UCSD-AML1 (cell line): ENCODE measurements around the gene XDH.
A peak's percentile ranks its signal among the peaks of the same experiment; 100 is the strongest.

Experiments used
- DNase-seq: peaks from one replicate; lab custom pipeline; 2025; ENCODE audit not compliant: unreplicated experiment; lab: John Stamatoyannopoulos, UW

XDH gene

DNA sequence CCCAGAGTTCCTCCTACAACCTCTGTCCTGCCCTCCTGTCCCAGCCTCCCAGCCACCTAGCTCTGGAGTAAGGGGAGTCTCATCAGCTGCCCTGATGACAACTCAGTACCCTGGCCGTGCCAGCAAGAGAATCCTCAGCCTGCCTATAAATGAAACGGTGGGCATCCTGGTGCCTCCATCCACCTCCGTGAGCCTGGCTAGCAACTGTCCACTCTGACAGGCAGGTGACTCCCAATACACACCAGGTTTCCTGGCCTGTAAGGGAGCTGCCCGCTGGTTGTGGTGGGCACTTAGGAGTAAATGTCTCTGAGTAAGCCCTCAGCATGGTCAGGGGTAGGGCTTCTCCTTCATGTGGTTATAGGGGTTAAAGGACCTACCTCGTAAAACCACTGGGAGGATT, 81.5 kb downstream of the XDH start:
- DNase-seq = no peak

GRCh38 chr2:31332521-31332920, 82.0 kb downstream of the XDH start:
- no peak for DNase-seq

DNA sequence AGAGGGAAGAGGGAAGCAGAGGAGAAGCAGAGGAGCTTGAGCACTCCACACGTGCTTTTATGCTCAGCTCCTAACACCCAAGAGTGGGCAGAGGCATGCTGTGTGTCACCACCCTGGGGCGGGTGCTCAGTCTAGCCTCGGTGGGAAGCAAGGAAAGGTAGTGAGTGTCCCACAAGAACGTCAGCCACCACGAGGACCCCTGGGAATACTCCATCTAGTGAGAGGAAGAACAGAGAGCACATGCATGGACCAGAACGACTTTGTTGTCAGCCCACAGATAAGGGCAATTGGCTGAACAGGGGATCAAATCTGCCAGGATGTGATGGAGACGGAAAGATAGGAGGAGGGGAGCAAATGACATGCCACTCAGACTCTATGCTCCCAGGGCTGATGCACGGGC, 83.4 kb downstream of the XDH start:
- no peak for DNase-seq

- no peak for DNase-seq
Measured at GRCh38 chr2:31329081-31329625, 85.4 kb downstream of the XDH start.

- DNase-seq = no peak
Measured at GRCh38 chr2:31328026-31328425, 86.5 kb downstream of the XDH start.

DNA sequence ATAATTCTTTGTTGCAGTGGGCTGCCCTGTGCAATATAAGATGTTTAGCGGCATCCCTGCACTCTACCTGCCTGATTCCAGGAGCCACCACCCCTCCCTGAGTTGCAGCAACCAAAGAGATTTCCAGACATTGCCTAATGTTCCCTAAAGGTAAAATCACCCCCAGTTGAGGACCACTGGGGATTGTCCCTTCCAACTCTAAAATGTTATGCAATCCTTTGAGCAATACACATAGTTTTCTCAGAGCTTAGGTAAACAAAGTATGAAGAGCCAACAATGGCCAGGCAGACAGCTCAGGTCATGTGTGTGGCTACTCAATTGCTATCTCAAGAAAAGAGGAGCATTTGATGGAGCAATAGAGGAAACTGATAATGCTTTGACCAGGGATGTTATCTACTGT, 87.0 kb downstream of the XDH start:
- no peak for DNase-seq

GRCh38 chr2:31324016-31324633, 90.4 kb downstream of the XDH start:
- DNase-seq = no peak

DNA sequence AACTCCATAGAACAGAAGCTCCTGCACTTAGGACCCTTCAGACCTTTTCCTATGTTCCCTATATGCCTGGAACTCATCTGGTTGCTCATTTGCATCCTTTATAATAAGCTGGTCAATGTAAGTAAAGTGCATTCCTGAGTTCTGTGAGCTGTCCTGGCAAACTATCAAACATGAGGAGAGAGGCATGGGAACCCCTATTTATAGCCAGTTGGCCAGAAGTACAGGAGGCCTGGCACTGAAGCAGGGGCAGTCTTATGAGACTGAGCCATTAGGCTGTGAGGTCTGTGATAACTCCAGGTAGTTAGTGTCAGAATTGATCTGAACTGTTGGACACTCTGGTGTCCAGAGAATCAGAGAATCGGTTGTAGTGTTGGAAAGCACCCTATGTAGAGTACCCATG, 92.2 kb downstream of the XDH start:
- DNase-seq = no peak

DNA sequence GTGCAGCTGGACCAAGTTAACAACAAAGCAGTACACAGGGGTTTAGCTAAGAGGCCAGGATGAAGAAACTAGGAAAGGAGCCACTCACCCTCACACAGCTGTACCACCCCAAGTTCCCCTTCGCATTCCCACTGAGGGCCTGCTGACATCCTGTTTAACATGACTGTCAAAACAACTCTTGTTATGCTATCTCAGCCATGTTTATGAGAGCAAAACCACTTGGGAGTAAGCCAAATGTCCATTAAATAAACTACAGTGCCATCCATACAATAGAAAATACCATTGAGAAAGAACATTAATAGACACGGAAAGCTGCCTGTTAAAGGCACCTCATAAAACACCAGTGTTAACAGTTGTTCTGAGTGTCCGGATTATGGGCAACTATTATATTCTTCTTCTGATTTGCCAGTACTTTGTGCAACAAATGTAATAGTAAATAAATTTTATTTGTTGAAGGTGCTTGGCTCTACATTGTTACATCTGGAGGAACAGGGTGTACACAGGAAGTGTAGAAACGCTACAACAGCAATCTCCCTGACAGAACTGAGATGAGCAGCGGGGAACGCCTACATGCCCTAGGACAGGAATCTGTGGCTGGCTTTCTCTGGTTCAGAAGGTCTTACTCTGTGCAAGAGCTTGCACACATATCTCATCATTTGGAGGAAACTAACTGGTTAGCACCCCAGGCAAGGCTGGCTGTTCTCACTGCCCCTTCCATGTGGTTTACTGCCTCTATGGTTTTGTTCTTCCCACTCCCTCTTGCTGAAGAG, 95.0 kb downstream of the XDH start:
- peak; percentile 19 for DNase-seq

- peak; percentile 57 for DNase-seq
Measured at GRCh38 chr2:31318361-31319336, 95.9 kb downstream of the XDH start.

GRCh38 chr2:31317396-31317795, 97.1 kb downstream of the XDH start:
- DNase-seq = no peak

DNA sequence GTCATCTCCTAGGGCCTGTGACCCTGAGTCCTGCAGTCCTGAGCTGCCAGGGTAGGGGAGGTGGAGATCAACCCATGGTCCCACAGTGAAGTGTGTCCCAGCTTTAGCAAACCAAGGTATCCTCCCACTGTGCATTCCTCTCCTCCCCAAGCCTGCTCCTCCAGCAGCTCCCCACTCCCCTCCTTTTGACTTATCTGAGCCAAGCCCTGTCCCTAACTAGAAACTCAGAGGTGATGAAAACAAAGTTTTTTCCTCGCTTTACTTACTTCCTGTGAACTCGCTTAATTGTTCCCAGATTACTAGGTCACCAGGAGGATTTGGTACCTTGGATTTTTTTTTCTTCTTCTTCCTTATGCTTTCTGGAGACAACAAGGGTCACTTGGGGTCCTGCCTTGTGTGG, 99.8 kb downstream of the XDH start:
- DNase-seq = no peak

GRCh38 chr2:31312898-31313297, 101.6 kb downstream of the XDH start:
- no peak for DNase-seq

- DNase-seq = no peak
Measured at GRCh38 chr2:31304816-31305215, 109.7 kb downstream of the XDH start.

DNA sequence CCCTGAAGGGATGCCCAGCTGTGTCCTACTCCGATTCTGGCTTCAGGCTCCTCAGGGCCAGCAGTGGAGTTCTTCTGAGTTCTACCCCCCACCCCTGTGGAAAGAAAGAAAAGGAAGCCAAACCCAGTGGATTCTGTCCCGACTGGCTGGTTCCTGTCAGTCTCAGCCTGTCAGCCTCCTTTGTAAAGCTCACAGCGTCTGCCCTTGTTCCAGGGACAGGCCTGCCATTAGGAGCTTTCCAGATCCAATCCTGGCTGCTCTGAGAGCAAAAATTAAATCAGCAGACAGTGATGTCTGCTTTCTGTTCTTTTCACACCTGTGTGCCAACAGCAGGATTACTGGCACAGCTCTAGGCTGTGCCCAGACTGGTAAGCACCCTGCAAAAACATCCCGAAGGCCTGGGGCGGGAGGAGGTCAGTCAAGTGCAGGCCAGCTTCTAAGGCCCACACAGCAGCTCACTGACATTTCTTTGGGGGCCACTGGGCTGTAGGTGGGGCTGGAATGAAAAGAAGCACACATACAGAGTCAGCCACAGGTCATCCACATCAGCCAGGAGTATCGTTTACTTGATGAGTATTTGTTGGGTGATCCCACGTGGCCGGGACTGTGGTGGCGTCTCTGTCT, 111.5 kb downstream of the XDH start:
- no peak for DNase-seq

- DNase-seq = no peak
Measured at GRCh38 chr2:31300309-31300708, 114.2 kb downstream of the XDH start.

DNA sequence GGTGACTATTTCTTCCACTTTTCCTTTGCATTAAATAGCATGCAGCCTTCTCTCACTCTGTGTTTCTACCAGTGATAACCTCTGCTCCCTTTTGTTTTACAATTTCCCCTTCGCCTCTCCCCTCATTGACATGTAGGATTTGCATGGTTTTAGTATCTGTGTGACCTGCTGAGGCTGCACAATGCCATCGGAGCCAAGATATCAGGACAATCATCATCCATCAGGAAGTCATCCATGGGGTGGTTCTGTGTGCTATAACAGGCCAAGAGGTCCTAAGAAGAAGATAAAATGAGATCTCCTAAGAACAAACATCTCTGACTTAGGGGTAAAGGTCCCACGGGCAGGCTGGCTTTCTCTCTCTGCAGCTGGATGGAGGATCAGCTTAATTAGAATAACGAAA, 115.0 kb downstream of the XDH start:
- DNase-seq = no peak

DNA sequence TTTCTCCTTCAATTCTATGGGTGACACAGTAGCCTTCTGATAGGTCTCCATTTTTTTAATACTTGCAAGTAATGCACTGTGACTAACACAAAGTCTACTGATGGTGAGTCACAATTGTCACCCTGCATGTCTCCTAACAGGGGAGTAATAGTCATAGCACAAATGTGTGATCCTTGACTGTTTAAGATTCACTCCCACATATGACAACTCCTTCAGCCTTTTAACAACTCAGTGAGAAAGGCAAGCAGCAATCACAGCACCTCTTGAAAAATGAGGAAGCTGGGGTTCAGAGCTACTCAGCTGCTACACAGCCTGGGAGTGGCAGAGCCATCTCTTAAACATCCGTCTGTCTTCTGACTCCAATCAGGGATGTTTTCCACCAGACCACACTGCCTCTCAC, 116.8 kb downstream of the XDH start:
- DNase-seq = no peak

GRCh38 chr2:31296641-31297287, 117.8 kb downstream of the XDH start:
- no peak for DNase-seq

- DNase-seq = no peak
Measured at GRCh38 chr2:31294196-31294595, 120.3 kb downstream of the XDH start.
